Right lobe of liver (tissue), 6 donors: ENCODE measurements around the gene RPS6KA5. TPM values are rescaled to one million over a fixed set of nuclear protein-coding genes. Genes with fewer than 3 reads are reported as not detected.
"Not testable (repeated sequence)": the region's sequence is repeated elsewhere in the genome, so short reads cannot be mapped to it uniquely, and the experiment has no call there.

Source experiments
- ATAC-seq, 4 donors: fragments of 200-7000 bp; cut with Tn5 transposase; one replicate each; pipeline ENCODE4 v1.9.1; 2020; ENCODE audit warnings: mild to moderate bottlenecking in 4 of 4, moderate library complexity in 4 of 4
- DNase-seq, 3 donors: peaks; one replicate each; pipeline ENCODE4 v3.0.0-alpha.2; 2020
- H3K27ac ChIP-seq, 3 donors: fragments of 200-600 bp; one replicate each; pipeline ENCODE4 v1.8.0; 2022
- H3K27me3 ChIP-seq, 2 donors: fragments of 200-600 bp; one replicate each; pipeline ENCODE4 v1.8.0; 2022
- H3K36me3 ChIP-seq, 4 donors: fragments of 200-600 bp; sonication (generic) in 1 of 4; one replicate each; pipeline versions ENCODE4 v1.5.1 to v1.8.0; 2017 to 2022; ENCODE audit warnings: control low read depth in 1 of 4
- H3K4me1 ChIP-seq, 4 donors: fragments of 200-600 bp; sonication (generic) in 1 of 4; one replicate each; pipeline versions ENCODE4 v1.5.1 to v1.8.0; 2017 to 2022; ENCODE audit warnings: control low read depth in 1 of 4
- H3K4me3 ChIP-seq, 3 donors: fragments of 200-600 bp; one replicate each; pipeline ENCODE4 v1.8.0; 2022
- H3K9me3 ChIP-seq, 4 donors: fragments of 200-600 bp; sonication (generic) in 1 of 4; one replicate each; pipeline versions ENCODE4 v1.5.1 to v1.8.0; 2017 to 2022; ENCODE audit warnings: control low read depth in 1 of 4
- CTCF ChIP-seq, 4 donors: fragments of 200-600 bp in 3 of 4; fragments of 450-650 bp in 1 of 4; IDR thresholded peaks; one replicate each; pipeline versions ENCODE4 v1.5.1 to v1.8.0; 2016 to 2022; ENCODE audit warnings: antibody characterized with exemption in 4 of 4, mild to moderate bottlenecking in 2 of 4
- POLR2A ChIP-seq: fragments of 450-650 bp; IDR thresholded peaks from one replicate; pipeline ENCODE4 v1.6.1; 2017; ENCODE audit warnings: antibody characterized with exemption, mild to moderate bottlenecking
- WGBS: methylation state at CpG from one replicate; pipeline ENCODE4 v1.1.6; 2018; ENCODE audit warnings: low coverage, low lambda C conversion rate; ENCODE audit not compliant: insufficient coverage; ENCODE audit errors: missing lambda C conversion rate; 5-methylcytosine and 5-hydroxymethylcytosine counted together
- intact Hi-C, 2 donors: fragments of 100-400 bp; cut with DNase I; formaldehyde crosslinking; loops; one replicate each; pipeline versions ENCODE4 v1.11.2 to v1.14.1; 2022
- total RNA-seq, 6 experiments: library from RNA; depleted of rRNA in 2 of 6; stranded (reverse); fragments of >200 nt in 2 of 6; fragmentation: NEBNext Ultra II Directional in 3 of 6; extraction: Animal tissue kit (Norgen Biotek cat#: 25700) in 3 of 6; gene quantifications; one replicate each; pipeline versions ENCODE4 v1.1.0 to v1.2.4, GENCODE V29; 2016 to 2023
- donor health status: DM: no; HTN: yes; CAD: no.
- donor health status: DM: no; HTN: no; CAD: no.
- donor health status: DM: no; HTN: no; CAD: no.
- donor health status: DM: no; HTN: yes; CAD: no.
- donor health status: DM: no; HTN: yes; CAD: no.

RPS6KA5 gene
- total RNA-seq, 6 experiments from 2014 or later: 0.31 to 3.5 (median 1.7) TPM

- H3K27me3 ChIP-seq: no peaks in the 10 kb centered on the region
- ATAC-seq (no peak), DNase-seq (no peak)
- TF ChIP-seq CTCF (IDR thresholded peaks at IDR 0.05): no peak
- TF ChIP-seq POLR2A: no peak
- H3K27ac ChIP-seq: no peak overlapping the region
- no peaks in the 10 kb centered on the region for H3K4me1 ChIP-seq
- H3K4me3 ChIP-seq: no peak overlapping the region
- intact Hi-C loops: no loop called here
- WGBS: 81% methylated on average over 3 of the region's 3 CpGs
- H3K36me3 ChIP-seq: no peaks in the 10 kb centered on the region
- no peaks in the 10 kb centered on the region for H3K9me3 ChIP-seq
Measured at GRCh38 chr14:91092073-91092472, 31.6 kb upstream of the RPS6KA5 start.

- no peak overlapping the region for H3K27ac ChIP-seq
- no peaks in the 10 kb centered on the region for H3K9me3 ChIP-seq
- no CpG with 5 or more reads among the region's 1 CpG for WGBS
- no peaks in the 10 kb centered on the region for H3K4me1 ChIP-seq
- intact Hi-C loops: no loop called here
- H3K4me3 ChIP-seq: no peak overlapping the region
- DNase-seq: no peak
- TF ChIP-seq CTCF (IDR thresholded peaks at IDR 0.05) (no peak), POLR2A (no peak)
- ATAC-seq: peak in 1 of 4 donors; percentile 14
- no peaks in the 10 kb centered on the region for H3K27me3 ChIP-seq
- H3K36me3 ChIP-seq: no peaks in the 10 kb centered on the region
Measured at GRCh38 chr14:91090743-91091142, 30.3 kb upstream of the RPS6KA5 start.

- intact Hi-C loops: no loop called here
- Histone ChIP-seq H3K4me1 (no peaks in the 10 kb centered on the region), H3K27me3 (no peaks in the 10 kb centered on the region), H3K27ac (no peak overlapping the region), H3K36me3 (no peaks in the 10 kb centered on the region), H3K9me3 (no peaks in the 10 kb centered on the region), H3K4me3 (no peak overlapping the region)
- DNase-seq: no peak
- TF ChIP-seq POLR2A (no peak), CTCF (IDR thresholded peaks at IDR 0.05) (no peak)
- 50% methylated on average over 2 of the region's 7 CpGs for WGBS
- ATAC-seq: no peak
Measured at GRCh38 chr14:91089958-91090535, 29.6 kb upstream of the RPS6KA5 start.

- H3K27ac ChIP-seq: no peak overlapping the region
- H3K4me3 ChIP-seq: no peak overlapping the region
- no peaks in the 10 kb centered on the region for H3K4me1 ChIP-seq
- DNase-seq (no peak), ATAC-seq (no peak)
- no peak for TF ChIP-seq POLR2A
- TF ChIP-seq CTCF (IDR thresholded peaks at IDR 0.05): no peak
- H3K9me3 ChIP-seq: no peaks in the 10 kb centered on the region
- 61% methylated on average over 2 of the region's 5 CpGs for WGBS
- H3K27me3 ChIP-seq: no peaks in the 10 kb centered on the region
- no peaks in the 10 kb centered on the region for H3K36me3 ChIP-seq
- intact Hi-C loops: no loop called here
Measured at GRCh38 chr14:91088585-91089235, 28.3 kb upstream of the RPS6KA5 start.

GRCh38 chr14:91087470-91087869 lies 27.0 kb upstream of the RPS6KA5 start:
- intact Hi-C loops: not testable (repeated sequence)

More at GRCh38 chr14:91087470-91087869, 27.0 kb upstream of the RPS6KA5 start:
- not testable (repeated sequence) for H3K9me3 ChIP-seq, ATAC-seq, H3K4me1 ChIP-seq, H3K27ac ChIP-seq, DNase-seq, H3K36me3 ChIP-seq, H3K27me3 ChIP-seq, H3K4me3 ChIP-seq
- WGBS: 79% methylated on average over 5 of the region's 5 CpGs
